ENCODE data around the gene SNX30. TPM values are rescaled to one million over a fixed set of nuclear protein-coding genes. Genes with fewer than 3 reads are reported as not detected.

Gene SNX30
- total RNA-seq, 1 experiment from 2014 or later, result 32.5 TPM

DNA sequence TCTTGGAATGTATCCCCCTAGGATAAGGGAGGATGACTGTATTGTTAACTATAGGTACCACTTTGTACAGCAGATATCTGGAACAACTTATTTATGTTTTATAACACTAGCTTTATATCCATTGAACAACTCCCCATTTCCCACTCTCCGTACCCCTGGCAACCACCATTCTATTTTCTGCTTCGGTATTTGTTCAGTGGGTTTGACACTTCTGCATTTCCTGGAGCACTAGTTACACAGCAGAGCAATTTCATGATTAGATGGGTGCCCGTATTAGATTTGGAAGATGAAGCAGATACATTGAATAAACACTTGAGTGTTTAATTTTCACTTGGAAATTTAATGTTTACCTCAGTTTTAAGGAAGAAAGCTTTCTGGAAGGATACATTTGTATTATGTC lies 72.7 kb downstream of the SNX30 start:
- TF ChIP-seq, protein P1, sequence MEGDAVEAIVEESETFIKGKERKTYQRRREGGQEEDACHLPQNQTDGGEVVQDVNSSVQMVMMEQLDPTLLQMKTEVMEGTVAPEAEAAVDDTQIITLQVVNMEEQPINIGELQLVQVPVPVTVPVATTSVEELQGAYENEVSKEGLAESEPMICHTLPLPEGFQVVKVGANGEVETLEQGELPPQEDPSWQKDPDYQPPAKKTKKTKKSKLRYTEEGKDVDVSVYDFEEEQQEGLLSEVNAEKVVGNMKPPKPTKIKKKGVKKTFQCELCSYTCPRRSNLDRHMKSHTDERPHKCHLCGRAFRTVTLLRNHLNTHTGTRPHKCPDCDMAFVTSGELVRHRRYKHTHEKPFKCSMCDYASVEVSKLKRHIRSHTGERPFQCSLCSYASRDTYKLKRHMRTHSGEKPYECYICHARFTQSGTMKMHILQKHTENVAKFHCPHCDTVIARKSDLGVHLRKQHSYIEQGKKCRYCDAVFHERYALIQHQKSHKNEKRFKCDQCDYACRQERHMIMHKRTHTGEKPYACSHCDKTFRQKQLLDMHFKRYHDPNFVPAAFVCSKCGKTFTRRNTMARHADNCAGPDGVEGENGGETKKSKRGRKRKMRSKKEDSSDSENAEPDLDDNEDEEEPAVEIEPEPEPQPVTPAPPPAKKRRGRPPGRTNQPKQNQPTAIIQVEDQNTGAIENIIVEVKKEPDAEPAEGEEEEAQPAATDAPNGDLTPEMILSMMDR (conservative IDR thresholded peaks at IDR 0.05), result no peak
- TF ChIP-seq EZH2 (IDR thresholded peaks at IDR 0.05; ENCODE audit: low read depth), result no peak
- no peak overlapping the region for H3K4me2 ChIP-seq
- no peaks in the 10 kb centered on the region for H3K4me1 ChIP-seq (replicated peaks; ENCODE audit: insufficient read depth)
- ChIA-PET CTCF (no interaction called here), POLR2A (ENCODE audit: unreplicated experiment) (interaction anchor here (0.6 kb wide), 1 partner anchor 117 kb away, joined by 4 read pairs; no protein-coding TSS in a partner anchor)
- H3K36me3 ChIP-seq (ENCODE audit: low read depth), result no peaks in the 10 kb centered on the region
- H3K9me3 ChIP-seq (ENCODE audit: insufficient read depth, low read depth), result no peaks in the 10 kb centered on the region
- intact Hi-C loops (cut with micrococcal nuclease; ENCODE audit: unreplicated experiment), result loop anchor here (5.0 kb wide), 1 partner anchor 106 kb away; the partner anchor contains the start of gene INIP
- no TSS peak for BruUV-seq (replicated peaks)
- no peaks in the 10 kb centered on the region for H3K79me2 ChIP-seq (ENCODE audit: low read depth)
- H4K20me1 ChIP-seq (ENCODE audit: insufficient read depth), result peaks cover 4% of the 10 kb centered on the region; the same call in 1 of the 2 replicates
- no peak overlapping the region for H3K4me3 ChIP-seq
- H2AFZ ChIP-seq, result no peak overlapping the region
- H3K27me3 ChIP-seq (ENCODE audit: insufficient read depth, low read depth), result no peaks in the 10 kb centered on the region
- no peaks in the 10 kb centered on the region for H3K9me2 ChIP-seq (ENCODE audit: insufficient read depth)
- no peak for DNase-seq
- H3F3A ChIP-seq (ENCODE audit: insufficient read depth, low read depth), result 0 out of 2 replicates have a peak, but pooled peaks cover 6% of the 10 kb centered on the region
- no peak overlapping the region for H3K27ac ChIP-seq

DNA sequence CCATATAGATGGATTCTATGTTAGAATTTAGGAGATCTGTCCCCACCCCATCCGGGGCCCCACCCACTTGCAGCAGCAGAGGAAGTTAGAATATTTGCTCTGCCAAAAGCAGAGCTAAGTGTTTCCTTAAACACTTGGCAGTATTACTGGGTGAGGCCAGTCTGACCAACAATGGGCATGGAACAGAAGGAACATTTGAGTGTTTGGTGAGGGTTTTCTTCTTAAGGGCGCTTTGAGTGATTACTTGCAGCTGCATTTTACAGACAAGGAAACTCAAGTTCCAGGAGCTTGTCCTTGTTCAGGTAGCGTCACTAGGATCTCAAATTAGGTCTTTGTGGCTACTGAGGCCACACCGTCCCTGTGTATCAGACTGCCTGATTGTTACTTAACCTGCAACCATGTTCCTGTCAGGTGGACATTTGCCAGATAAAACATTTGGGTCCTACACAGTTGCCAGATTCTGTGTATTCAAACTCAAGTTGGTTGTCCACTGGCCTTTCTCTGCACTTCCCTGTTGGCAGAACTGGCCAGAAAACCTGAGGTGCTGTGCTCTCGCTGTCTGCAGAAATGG lies 80.8 kb downstream of the SNX30 start:
- intact Hi-C loops (cut with micrococcal nuclease; ENCODE audit: unreplicated experiment), result no loop called here
- Histone ChIP-seq H3K4me2 (no peak overlapping the region), H3K4me1 (replicated peaks; ENCODE audit: insufficient read depth) (no peaks in the 10 kb centered on the region), H3K9me3 (ENCODE audit: insufficient read depth, low read depth) (no peaks in the 10 kb centered on the region), H4K20me1 (ENCODE audit: insufficient read depth) (no peaks in the 10 kb centered on the region; the same call in 1 of the 2 replicates), H3K79me2 (ENCODE audit: low read depth) (no peaks in the 10 kb centered on the region), H3F3A (ENCODE audit: insufficient read depth, low read depth) (peaks cover 6% of the 10 kb centered on the region; the same call in 1 of the 2 replicates), H3K36me3 (ENCODE audit: low read depth) (no peaks in the 10 kb centered on the region), H3K9me2 (ENCODE audit: insufficient read depth) (no peaks in the 10 kb centered on the region), H3K27me3 (ENCODE audit: insufficient read depth, low read depth) (no peaks in the 10 kb centered on the region), H3K27ac (no peak overlapping the region), H2AFZ (no peak overlapping the region), H3K4me3 (no peak overlapping the region)
- POLR2A ChIA-PET (ENCODE audit: unreplicated experiment), result interaction anchor here (0.5 to 0.7 kb wide), 4 partner anchors 72 to 367 kb away, joined by 4 to 9 read pairs (median 7); no protein-coding TSS in a partner anchor
- no TSS peak for BruUV-seq (replicated peaks)
- TF ChIP-seq, protein P1 (conservative IDR thresholded peaks at IDR 0.05), result no peak
- no peak for TF ChIP-seq EZH2 (IDR thresholded peaks at IDR 0.05; ENCODE audit: low read depth)
- DNase-seq, result peak in 1 of 2 experiments; percentile 13
- CTCF ChIA-PET, result no interaction called here

DNA sequence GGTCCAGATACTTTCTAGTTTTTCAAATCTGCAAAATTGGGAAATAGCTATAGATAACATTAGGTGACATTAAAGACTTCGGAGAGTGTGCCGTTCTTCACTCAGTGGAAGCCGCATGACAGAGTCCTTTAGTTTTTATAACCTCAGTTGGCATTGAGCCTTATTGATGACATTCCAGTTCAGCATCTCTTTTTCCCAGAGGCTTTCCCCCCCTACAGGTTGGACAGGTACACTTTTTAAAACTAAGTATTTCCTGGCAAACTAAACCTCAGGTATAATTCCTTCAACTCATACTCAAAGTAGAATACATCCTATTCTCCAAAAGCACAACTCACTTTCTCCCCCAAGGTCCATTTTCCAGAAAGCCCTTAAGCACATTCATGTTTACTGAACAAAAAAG lies 81.4 kb downstream of the SNX30 start:
- Histone ChIP-seq H3F3A (ENCODE audit: insufficient read depth, low read depth) (peaks cover 6% of the 10 kb centered on the region; the same call in 1 of the 2 replicates), H3K79me2 (ENCODE audit: low read depth) (no peaks in the 10 kb centered on the region), H3K27me3 (ENCODE audit: insufficient read depth, low read depth) (no peaks in the 10 kb centered on the region), H2AFZ (no peak overlapping the region), H3K9me3 (ENCODE audit: insufficient read depth, low read depth) (no peaks in the 10 kb centered on the region), H3K4me2 (no peak overlapping the region), H3K4me1 (replicated peaks; ENCODE audit: insufficient read depth) (no peaks in the 10 kb centered on the region), H3K9me2 (ENCODE audit: insufficient read depth) (no peaks in the 10 kb centered on the region), H3K4me3 (no peak overlapping the region), H4K20me1 (ENCODE audit: insufficient read depth) (no peaks in the 10 kb centered on the region; the same call in 1 of the 2 replicates), H3K27ac (no peak overlapping the region), H3K36me3 (ENCODE audit: low read depth) (no peaks in the 10 kb centered on the region)
- CTCF ChIA-PET, result no interaction called here
- DNase-seq, result no peak
- POLR2A ChIA-PET (ENCODE audit: unreplicated experiment), result interaction anchor here (0.5 kb wide), 1 partner anchor 71 kb away, joined by 6 read pairs; no protein-coding TSS in a partner anchor
- BruUV-seq (replicated peaks), result no TSS peak
- no peak for TF ChIP-seq EZH2 (IDR thresholded peaks at IDR 0.05; ENCODE audit: low read depth)
- TF ChIP-seq, protein P1 (conservative IDR thresholded peaks at IDR 0.05), result no peak
- intact Hi-C loops (cut with micrococcal nuclease; ENCODE audit: unreplicated experiment), result no loop called here
